ENCODE data around the gene UST. TPM values are rescaled to one million over a fixed set of nuclear protein-coding genes. Genes with fewer than 3 reads are reported as not detected.

The UST gene
- total RNA-seq, 2 donors from 2014 or later = 15.3 to 16.3 TPM

DNA sequence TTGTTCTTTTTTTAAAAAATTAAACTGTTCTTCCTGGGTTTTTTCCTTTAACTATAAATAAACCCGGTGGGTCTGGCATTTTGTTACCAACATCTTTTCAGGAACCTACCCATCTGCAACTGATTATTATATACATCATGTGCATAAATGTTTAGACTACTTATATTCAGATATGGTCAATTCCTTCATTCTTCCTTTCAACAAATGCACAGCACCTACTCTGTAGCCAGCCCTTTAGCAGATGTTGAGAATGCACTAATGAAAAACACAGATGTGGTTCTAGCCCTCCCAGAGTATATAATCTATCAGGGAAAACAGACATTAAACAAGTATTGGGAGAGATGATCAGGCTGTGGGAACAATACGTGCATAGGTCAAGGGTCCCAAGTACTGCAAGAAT, 237.1 kb downstream of the UST start:
- no peak overlapping the region for H3K9ac ChIP-seq (ENCODE audit: extremely low read depth, low read length, poor library complexity, severe bottlenecking)
- no peaks in the 10 kb centered on the region for H3K9me3 ChIP-seq (ENCODE audit: control insufficient read depth, low read length)
- Mint-ChIP-seq H3K4me1 (peaks cover 16% of the 10 kb centered on the region), H3K4me3 (no peak overlapping the region), H3K27ac (no peak overlapping the region), H3K9me3 (no peaks in the 10 kb centered on the region), H3K27me3 (ENCODE audit: insufficient read depth) (no peaks in the 10 kb centered on the region), H3K36me3 (ENCODE audit: low read depth) (peaks cover 9% of the 10 kb centered on the region)
- no peak for DNase-seq
- no peak overlapping the region for H3K27ac ChIP-seq (ENCODE audit: low read depth, low read length)
- TF ChIP-seq, protein P1, sequence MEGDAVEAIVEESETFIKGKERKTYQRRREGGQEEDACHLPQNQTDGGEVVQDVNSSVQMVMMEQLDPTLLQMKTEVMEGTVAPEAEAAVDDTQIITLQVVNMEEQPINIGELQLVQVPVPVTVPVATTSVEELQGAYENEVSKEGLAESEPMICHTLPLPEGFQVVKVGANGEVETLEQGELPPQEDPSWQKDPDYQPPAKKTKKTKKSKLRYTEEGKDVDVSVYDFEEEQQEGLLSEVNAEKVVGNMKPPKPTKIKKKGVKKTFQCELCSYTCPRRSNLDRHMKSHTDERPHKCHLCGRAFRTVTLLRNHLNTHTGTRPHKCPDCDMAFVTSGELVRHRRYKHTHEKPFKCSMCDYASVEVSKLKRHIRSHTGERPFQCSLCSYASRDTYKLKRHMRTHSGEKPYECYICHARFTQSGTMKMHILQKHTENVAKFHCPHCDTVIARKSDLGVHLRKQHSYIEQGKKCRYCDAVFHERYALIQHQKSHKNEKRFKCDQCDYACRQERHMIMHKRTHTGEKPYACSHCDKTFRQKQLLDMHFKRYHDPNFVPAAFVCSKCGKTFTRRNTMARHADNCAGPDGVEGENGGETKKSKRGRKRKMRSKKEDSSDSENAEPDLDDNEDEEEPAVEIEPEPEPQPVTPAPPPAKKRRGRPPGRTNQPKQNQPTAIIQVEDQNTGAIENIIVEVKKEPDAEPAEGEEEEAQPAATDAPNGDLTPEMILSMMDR (conservative IDR thresholded peaks at IDR 0.05) = no peak
- no peaks in the 10 kb centered on the region for H3K27me3 ChIP-seq (ENCODE audit: control insufficient read depth, insufficient read depth, low read length, poor library complexity, severe bottlenecking)
- H3K4me3 ChIP-seq (ENCODE audit: low read length) = no peak overlapping the region
- WGBS, 2 experiments (ENCODE audit: insufficient coverage in 1 of 2, insufficient read length in 1 of 2) = 83 to 88% methylated on average over 1 to 2 of the region's 2 CpGs
- H3K4me1 ChIP-seq (ENCODE audit: control insufficient read depth, insufficient read depth, low read length) = no peaks in the 10 kb centered on the region
- H3K36me3 ChIP-seq (ENCODE audit: control insufficient read depth, insufficient read depth, low read length) = no peaks in the 10 kb centered on the region

DNA sequence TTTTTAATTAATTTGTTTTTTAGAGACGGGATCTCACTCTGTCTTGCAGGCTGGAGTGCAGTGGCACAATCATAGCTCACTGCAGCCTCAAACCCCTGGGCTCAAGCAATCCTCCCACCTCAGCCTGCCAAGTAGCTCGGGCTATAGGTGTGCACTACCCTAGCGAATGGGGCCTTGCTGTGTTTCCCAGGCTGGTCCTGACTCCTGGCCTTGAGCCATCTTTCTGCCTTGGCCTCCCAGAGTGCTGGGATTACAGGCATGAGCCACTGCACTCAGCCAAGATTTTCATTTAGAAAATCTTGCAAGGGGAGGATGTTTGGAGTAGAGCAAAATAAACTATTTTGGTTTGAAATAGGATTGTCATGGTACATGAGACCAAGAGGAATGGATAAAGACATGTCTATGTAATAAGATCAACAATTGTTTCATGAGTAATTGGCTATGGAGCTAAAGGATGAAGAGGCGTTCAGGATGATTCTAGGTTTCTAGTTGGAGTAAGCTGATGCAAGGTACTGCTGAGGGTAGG, 237.8 kb downstream of the UST start:
- DNase-seq = no peak
- no peak overlapping the region for H3K27ac ChIP-seq (ENCODE audit: low read depth, low read length)
- H3K36me3 ChIP-seq (ENCODE audit: control insufficient read depth, insufficient read depth, low read length) = no peaks in the 10 kb centered on the region
- H3K9me3 ChIP-seq (ENCODE audit: control insufficient read depth, low read length) = no peaks in the 10 kb centered on the region
- TF ChIP-seq, protein P1 (conservative IDR thresholded peaks at IDR 0.05) = no peak
- no peaks in the 10 kb centered on the region for H3K4me1 ChIP-seq (ENCODE audit: control insufficient read depth, insufficient read depth, low read length)
- no peak overlapping the region for H3K27ac Mint-ChIP-seq
- H3K36me3 Mint-ChIP-seq (ENCODE audit: low read depth) = peaks cover 9% of the 10 kb centered on the region
- no peak overlapping the region for H3K9ac ChIP-seq (ENCODE audit: extremely low read depth, low read length, poor library complexity, severe bottlenecking)
- H3K4me1 Mint-ChIP-seq = peaks cover 22% of the 10 kb centered on the region
- no peaks in the 10 kb centered on the region for H3K27me3 Mint-ChIP-seq (ENCODE audit: insufficient read depth)
- no peak overlapping the region for H3K4me3 ChIP-seq (ENCODE audit: low read length)
- no peaks in the 10 kb centered on the region for H3K27me3 ChIP-seq (ENCODE audit: control insufficient read depth, insufficient read depth, low read length, poor library complexity, severe bottlenecking)
- no peaks in the 10 kb centered on the region for H3K9me3 Mint-ChIP-seq
- H3K4me3 Mint-ChIP-seq = no peak overlapping the region
- WGBS, 2 experiments (ENCODE audit: insufficient coverage in 1 of 2, insufficient read length in 1 of 2) = 87 to 95% methylated on average over 3 to 4 of the region's 4 CpGs

DNA sequence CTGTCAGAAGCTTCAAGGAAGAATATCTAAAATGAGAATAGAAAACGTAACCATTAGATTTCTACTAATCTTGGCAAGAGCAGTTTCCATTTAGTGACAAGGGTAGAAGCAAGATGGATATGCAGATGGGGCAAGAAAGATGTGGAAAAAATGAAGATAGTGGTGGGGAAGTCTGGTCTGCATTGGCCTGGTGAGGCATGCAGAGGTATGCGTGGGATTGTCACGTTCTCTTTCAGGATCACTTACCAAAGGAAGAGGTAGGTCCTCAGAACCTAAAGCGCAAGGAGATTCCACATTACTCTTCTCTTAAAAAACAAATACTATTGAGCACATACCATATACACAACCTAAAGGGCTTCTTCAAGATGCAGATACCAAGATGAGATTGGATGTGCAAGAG, 238.7 kb downstream of the UST start:
- Histone ChIP-seq H3K36me3 (ENCODE audit: control insufficient read depth, insufficient read depth, low read length) (no peaks in the 10 kb centered on the region), H3K27me3 (ENCODE audit: control insufficient read depth, insufficient read depth, low read length, poor library complexity, severe bottlenecking) (no peaks in the 10 kb centered on the region), H3K9ac (ENCODE audit: extremely low read depth, low read length, poor library complexity, severe bottlenecking) (no peak overlapping the region), H3K4me1 (ENCODE audit: control insufficient read depth, insufficient read depth, low read length) (no peaks in the 10 kb centered on the region), H3K9me3 (ENCODE audit: control insufficient read depth, low read length) (no peaks in the 10 kb centered on the region), H3K27ac (ENCODE audit: low read depth, low read length) (no peak overlapping the region), H3K4me3 (ENCODE audit: low read length) (no peak overlapping the region)
- Mint-ChIP-seq H3K27me3 (ENCODE audit: insufficient read depth) (no peaks in the 10 kb centered on the region), H3K4me3 (no peak overlapping the region), H3K4me1 (peaks cover 22% of the 10 kb centered on the region), H3K9me3 (no peaks in the 10 kb centered on the region), H3K27ac (no peak overlapping the region), H3K36me3 (ENCODE audit: low read depth) (peaks cover 9% of the 10 kb centered on the region)
- TF ChIP-seq, protein P1 (conservative IDR thresholded peaks at IDR 0.05) = no peak
- 86 to 90% methylated on average over 1 to 4 of the region's 4 CpGs for WGBS, 2 experiments (ENCODE audit: insufficient coverage in 1 of 2, insufficient read length in 1 of 2)
- no peak for DNase-seq
